ENCODE measurements around the gene PRPF8.

PRPF8 gene

GRCh38 chr17:1684378-1685189 is at the start of gene PRPF8:
PRPF8 (minus strand) TSS chr17:1684867; CDS start chr17:1684571, 296 bp downstream.
- H3K9me3 ChIP-seq (ENCODE audit: insufficient read depth, low read length), result no peaks in the 10 kb centered on the region
- H3K4me3 ChIP-seq (ENCODE audit: insufficient read length, low read depth), result peak within 1 kb of the TSS; percentile 80
- no peaks in the 10 kb centered on the region for H3K4me1 ChIP-seq (ENCODE audit: insufficient read depth, insufficient read length)
- TF ChIP-seq YY1 (IDR thresholded peaks at IDR 0.05; ENCODE audit: insufficient read depth, insufficient read length), result peak; percentile 78
- no peak for TF ChIP-seq SUZ12 (IDR thresholded peaks at IDR 0.05; ENCODE audit: extremely low read depth, insufficient read depth, insufficient read length)
- no peaks in the 10 kb centered on the region for H3K27me3 ChIP-seq (ENCODE audit: insufficient read depth, insufficient read length)
- peak within 1 kb of the TSS; percentile 86 for H3K9ac ChIP-seq (ENCODE audit: insufficient read length, low read depth)
- peaks cover 41% of the 10 kb centered on the region for H3K36me3 ChIP-seq (ENCODE audit: insufficient read depth, insufficient read length, low read length)
- peak; percentile 89 for DNase-seq (ENCODE audit: low read depth, low spot score)

GRCh38 chr17:1733759-1734158 is 49.1 kb upstream of the PRPF8 start:
- Histone ChIP-seq H3K9ac (ENCODE audit: insufficient read length, low read depth) (no peak overlapping the region), H3K4me3 (ENCODE audit: insufficient read length, low read depth) (no peak overlapping the region), H3K4me1 (ENCODE audit: insufficient read depth, insufficient read length) (no peaks in the 10 kb centered on the region), H3K9me3 (ENCODE audit: insufficient read depth, low read length) (peaks cover 30% of the 10 kb centered on the region; the same call in 1 of the 2 replicates), H3K27me3 (ENCODE audit: insufficient read depth, insufficient read length) (no peaks in the 10 kb centered on the region), H3K36me3 (ENCODE audit: insufficient read depth, insufficient read length, low read length) (peaks cover 33% of the 10 kb centered on the region)
- DNase-seq (ENCODE audit: low read depth, low spot score), result no peak
- TF ChIP-seq YY1 (IDR thresholded peaks at IDR 0.05; ENCODE audit: insufficient read depth, insufficient read length) (no peak), ZNF274 (IDR thresholded peaks at IDR 0.05; ENCODE audit: low read depth, low read length) (no peak), SUZ12 (IDR thresholded peaks at IDR 0.05; ENCODE audit: extremely low read depth, insufficient read depth, insufficient read length) (no peak)

GRCh38 chr17:1732833-1733321 is 48.2 kb upstream of the PRPF8 start:
- Histone ChIP-seq H3K4me3 (ENCODE audit: insufficient read length, low read depth) (no peak overlapping the region), H3K9ac (ENCODE audit: insufficient read length, low read depth) (no peak overlapping the region), H3K4me1 (ENCODE audit: insufficient read depth, insufficient read length) (no peaks in the 10 kb centered on the region), H3K27me3 (ENCODE audit: insufficient read depth, insufficient read length) (no peaks in the 10 kb centered on the region), H3K36me3 (ENCODE audit: insufficient read depth, insufficient read length, low read length) (peaks cover 38% of the 10 kb centered on the region), H3K9me3 (ENCODE audit: insufficient read depth, low read length) (peaks cover 21% of the 10 kb centered on the region; the same call in 1 of the 2 replicates)
- no peak for DNase-seq (ENCODE audit: low read depth, low spot score)
- TF ChIP-seq ZNF274 (IDR thresholded peaks at IDR 0.05; ENCODE audit: low read depth, low read length) (no peak), YY1 (IDR thresholded peaks at IDR 0.05; ENCODE audit: insufficient read depth, insufficient read length) (no peak), SUZ12 (IDR thresholded peaks at IDR 0.05; ENCODE audit: extremely low read depth, insufficient read depth, insufficient read length) (no peak)

- H3K27me3 ChIP-seq (ENCODE audit: insufficient read depth, insufficient read length), result no peaks in the 10 kb centered on the region
- H3K9ac ChIP-seq (ENCODE audit: insufficient read length, low read depth), result no peak overlapping the region
- H3K36me3 ChIP-seq (ENCODE audit: insufficient read depth, insufficient read length, low read length), result peaks cover 37% of the 10 kb centered on the region
- no peaks in the 10 kb centered on the region for H3K4me1 ChIP-seq (ENCODE audit: insufficient read depth, insufficient read length)
- no peak overlapping the region for H3K4me3 ChIP-seq (ENCODE audit: insufficient read length, low read depth)
- no peak for TF ChIP-seq ZNF274 (IDR thresholded peaks at IDR 0.05; ENCODE audit: low read depth, low read length)
- no peak for TF ChIP-seq SUZ12 (IDR thresholded peaks at IDR 0.05; ENCODE audit: extremely low read depth, insufficient read depth, insufficient read length)
- no peak for TF ChIP-seq YY1 (IDR thresholded peaks at IDR 0.05; ENCODE audit: insufficient read depth, insufficient read length)
- DNase-seq (ENCODE audit: low read depth, low spot score), result no peak
- H3K9me3 ChIP-seq (ENCODE audit: insufficient read depth, low read length), result peaks cover 16% of the 10 kb centered on the region; the same call in 1 of the 2 replicates
Observed at GRCh38 chr17:1732241-1732832, 47.7 kb upstream of the PRPF8 start.

- no peak overlapping the region for H3K9ac ChIP-seq (ENCODE audit: insufficient read length, low read depth)
- H3K4me3 ChIP-seq (ENCODE audit: insufficient read length, low read depth), result no peak overlapping the region
- TF ChIP-seq SUZ12 (IDR thresholded peaks at IDR 0.05; ENCODE audit: extremely low read depth, insufficient read depth, insufficient read length), result no peak
- no peak for TF ChIP-seq YY1 (IDR thresholded peaks at IDR 0.05; ENCODE audit: insufficient read depth, insufficient read length)
- TF ChIP-seq ZNF274 (IDR thresholded peaks at IDR 0.05; ENCODE audit: low read depth, low read length), result no peak
- H3K9me3 ChIP-seq (ENCODE audit: insufficient read depth, low read length), result peaks cover 5% of the 10 kb centered on the region; the same call in 1 of the 2 replicates
- no peaks in the 10 kb centered on the region for H3K27me3 ChIP-seq (ENCODE audit: insufficient read depth, insufficient read length)
- H3K36me3 ChIP-seq (ENCODE audit: insufficient read depth, insufficient read length, low read length), result peaks cover 40% of the 10 kb centered on the region
- no peaks in the 10 kb centered on the region for H3K4me1 ChIP-seq (ENCODE audit: insufficient read depth, insufficient read length)
- DNase-seq (ENCODE audit: low read depth, low spot score), result no peak
Observed at GRCh38 chr17:1731194-1731506, 46.5 kb upstream of the PRPF8 start.

- TF ChIP-seq YY1 (IDR thresholded peaks at IDR 0.05; ENCODE audit: insufficient read depth, insufficient read length), result no peak
- Histone ChIP-seq H3K9ac (ENCODE audit: insufficient read length, low read depth) (no peak overlapping the region), H3K9me3 (ENCODE audit: insufficient read depth, low read length) (no peaks in the 10 kb centered on the region; the same call in 1 of the 2 replicates), H3K4me3 (ENCODE audit: insufficient read length, low read depth) (no peak overlapping the region), H3K4me1 (ENCODE audit: insufficient read depth, insufficient read length) (no peaks in the 10 kb centered on the region), H3K36me3 (ENCODE audit: insufficient read depth, insufficient read length, low read length) (peaks cover 40% of the 10 kb centered on the region), H3K27me3 (ENCODE audit: insufficient read depth, insufficient read length) (no peaks in the 10 kb centered on the region)
- no peak for DNase-seq (ENCODE audit: low read depth, low spot score)
Observed at GRCh38 chr17:1730326-1731193, 45.9 kb upstream of the PRPF8 start.

- no peak for TF ChIP-seq SUZ12 (IDR thresholded peaks at IDR 0.05; ENCODE audit: extremely low read depth, insufficient read depth, insufficient read length)
- no peak for TF ChIP-seq ZNF274 (IDR thresholded peaks at IDR 0.05; ENCODE audit: low read depth, low read length)
- no peak for TF ChIP-seq YY1 (IDR thresholded peaks at IDR 0.05; ENCODE audit: insufficient read depth, insufficient read length)
- DNase-seq (ENCODE audit: low read depth, low spot score), result no peak
- Histone ChIP-seq H3K36me3 (ENCODE audit: insufficient read depth, insufficient read length, low read length) (peaks cover 40% of the 10 kb centered on the region), H3K9me3 (ENCODE audit: insufficient read depth, low read length) (no peaks in the 10 kb centered on the region; the same call in 1 of the 2 replicates), H3K4me3 (ENCODE audit: insufficient read length, low read depth) (no peak overlapping the region), H3K27me3 (ENCODE audit: insufficient read depth, insufficient read length) (no peaks in the 10 kb centered on the region), H3K9ac (ENCODE audit: insufficient read length, low read depth) (no peak overlapping the region), H3K4me1 (ENCODE audit: insufficient read depth, insufficient read length) (peaks cover 4% of the 10 kb centered on the region)
Observed at GRCh38 chr17:1729966-1730325, 45.3 kb upstream of the PRPF8 start.

Data from NT2/D1 (cell line).